Measurements from ENCODE around the gene CRACR2A.

The CRACR2A gene

GRCh38 chr12:3752741-3753486 lies at the start of gene CRACR2A:
TSS of gene CRACR2A (minus strand) at chr12:3753109. CDS start at chr12:3696999, 56,110 bp downstream.
- peak within 1 kb of the TSS; percentile 16 to 95 (median 85) for H3K27ac ChIP-seq

DNA sequence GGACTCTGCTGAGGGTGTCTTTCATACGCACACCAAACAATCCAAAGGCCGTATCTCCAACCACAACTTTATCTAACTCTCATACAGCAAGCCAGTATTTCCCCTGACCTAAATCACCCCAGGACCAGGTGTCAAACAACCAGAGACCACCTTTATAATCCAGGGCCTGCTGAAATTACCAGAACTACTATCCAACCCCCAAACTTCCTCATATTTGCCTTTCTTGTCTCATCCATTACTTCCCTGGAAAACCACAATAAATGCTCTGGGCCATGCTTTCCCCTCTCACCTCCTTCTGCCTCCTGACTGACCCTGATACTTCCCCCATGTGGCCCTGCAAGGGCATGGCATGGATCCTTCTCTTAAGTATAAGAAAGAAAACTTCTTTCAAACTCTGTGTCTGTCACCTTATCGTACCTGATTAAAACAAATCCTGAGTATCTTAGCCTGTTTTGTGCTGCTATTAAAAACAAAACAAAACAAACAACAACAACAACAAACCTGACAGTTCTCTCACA lies 44.7 kb upstream of the CRACR2A start:
- H3K4me3 ChIP-seq, result no peak overlapping the region
- no peak overlapping the region for H3K27ac ChIP-seq

More at GRCh38 chr12:3752741-3753486, at the start of gene CRACR2A:
- H3K4me3 ChIP-seq, result peak within 1 kb of the TSS; percentile 43 to 54 (median 47)

GRCh38 chr12:3795492-3796133 lies 42.7 kb upstream of the CRACR2A start:
- no peak overlapping the region for H3K4me3 ChIP-seq
- H3K27ac ChIP-seq, result no peak overlapping the region

- no peak overlapping the region for H3K4me3 ChIP-seq
- no peak overlapping the region for H3K27ac ChIP-seq
Measured at GRCh38 chr12:3795066-3795465, 42.2 kb upstream of the CRACR2A start.

DNA sequence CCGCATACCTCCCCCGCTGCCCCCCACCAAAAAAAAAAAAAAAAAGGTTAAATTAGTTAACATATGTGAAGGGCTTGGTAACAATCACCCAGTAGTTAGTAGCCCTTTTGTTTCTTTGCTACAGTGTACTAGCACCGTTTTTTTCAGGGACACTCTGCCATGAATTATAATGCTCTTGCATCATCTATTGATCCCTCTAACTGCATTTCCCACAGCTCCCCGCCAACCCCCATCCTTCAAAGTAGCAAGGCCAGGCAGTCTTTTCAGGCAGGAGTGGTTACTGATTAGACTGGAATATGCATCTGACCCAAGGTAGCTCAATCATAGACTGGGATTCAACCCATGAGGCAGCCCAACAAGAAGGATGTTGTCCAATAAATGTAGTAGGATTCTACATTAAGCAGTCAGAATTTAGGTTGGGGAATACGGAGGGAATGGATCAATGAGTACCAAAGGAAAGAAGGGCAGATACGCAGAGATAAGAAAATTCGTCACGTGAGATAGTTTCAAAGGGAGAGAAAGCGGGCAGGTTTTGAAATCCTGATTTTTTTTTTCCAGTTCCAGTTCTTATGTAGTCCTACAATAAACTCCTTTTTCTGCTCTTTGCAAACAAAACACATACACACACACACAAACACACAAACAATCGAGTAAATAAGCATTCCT lies 39.8 kb upstream of the CRACR2A start:
- no peak overlapping the region for H3K27ac ChIP-seq
- no peak overlapping the region for H3K4me3 ChIP-seq

GRCh38 chr12:3791256-3791874 lies 38.5 kb upstream of the CRACR2A start:
- H3K27ac ChIP-seq, result no peak overlapping the region
- no peak overlapping the region for H3K4me3 ChIP-seq

DNA sequence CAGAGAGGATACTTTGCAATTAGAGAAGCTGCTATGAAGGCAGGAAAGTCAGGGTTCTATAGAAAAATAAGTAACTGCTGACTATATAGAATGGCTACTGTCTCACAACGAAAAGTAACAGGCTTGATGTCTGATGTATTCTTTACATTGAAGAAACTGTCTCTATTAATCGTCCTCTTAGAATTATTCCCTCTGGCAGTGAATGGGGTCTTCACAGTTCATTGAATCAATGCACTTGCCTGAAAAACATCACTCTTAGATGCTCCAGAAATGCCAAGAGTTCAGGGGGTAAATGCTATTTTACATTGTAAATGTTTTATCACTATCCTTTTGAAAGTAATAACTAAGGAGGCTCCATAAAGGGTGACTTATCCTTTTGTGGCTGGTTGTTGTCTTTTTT lies 37.7 kb upstream of the CRACR2A start:
- Histone ChIP-seq H3K4me3 (no peak overlapping the region), H3K27ac (no peak overlapping the region)

- Histone ChIP-seq H3K4me3 (no peak overlapping the region), H3K27ac (no peak overlapping the region)
Measured at GRCh38 chr12:3789838-3790237, 36.9 kb upstream of the CRACR2A start.

DNA sequence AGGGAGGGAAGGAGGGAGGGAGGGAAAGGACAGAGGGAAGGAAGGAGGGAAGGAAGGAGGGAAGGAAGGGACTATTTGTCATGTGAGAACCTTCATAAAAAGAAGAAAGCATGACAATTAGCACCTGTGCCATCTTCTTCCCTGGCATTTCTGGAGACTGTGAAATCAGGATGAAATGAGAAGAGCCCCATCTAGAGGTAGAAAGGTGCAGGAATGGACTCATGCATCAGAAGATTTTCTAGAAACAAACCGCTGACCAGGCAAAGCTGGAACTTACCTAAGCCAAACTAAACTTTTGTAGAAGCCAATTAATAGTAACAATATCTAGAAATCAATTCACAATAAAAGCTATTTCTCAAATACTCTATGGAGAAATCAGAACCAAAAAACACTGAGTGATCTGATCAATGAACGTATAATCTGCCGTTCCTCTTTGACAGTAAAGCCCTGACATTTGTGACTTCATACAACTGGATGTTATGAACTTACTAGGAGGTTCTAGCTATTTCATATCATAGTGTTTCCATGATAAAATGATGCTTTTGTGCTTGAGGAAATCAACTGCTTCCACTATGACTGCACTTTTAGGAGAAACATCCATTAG lies 24.4 kb upstream of the CRACR2A start:
- no peak overlapping the region for H3K4me3 ChIP-seq
- H3K27ac ChIP-seq, result no peak overlapping the region

DNA sequence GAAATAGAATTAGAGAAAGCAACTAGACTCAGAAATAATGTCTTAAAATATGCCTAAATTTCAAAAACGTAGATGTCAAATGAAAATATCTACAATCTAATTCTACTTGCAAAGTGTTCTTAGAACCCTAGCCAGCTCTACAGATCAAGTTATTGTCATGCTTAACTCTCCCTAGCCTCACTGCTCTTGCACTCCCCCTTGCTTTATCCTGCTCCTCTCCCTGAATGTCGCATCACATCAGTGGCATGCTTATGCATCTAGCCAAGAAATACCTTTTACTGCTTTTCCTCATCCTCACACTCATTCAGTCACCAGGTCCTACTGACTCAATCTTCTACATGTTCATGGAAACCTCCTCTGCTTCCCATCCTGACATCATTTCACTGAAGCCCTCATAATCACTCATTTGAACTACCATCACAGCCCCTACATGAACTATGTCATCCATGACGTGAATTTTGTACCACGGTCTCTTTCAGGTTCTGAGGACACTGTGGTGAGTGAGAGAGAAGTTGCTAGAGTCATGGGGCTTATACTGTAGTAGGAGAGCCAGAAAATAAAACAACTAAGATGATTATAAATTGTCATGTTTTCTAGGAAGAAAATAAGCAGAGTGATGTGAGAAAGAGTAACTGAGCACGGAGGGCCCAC lies 22.6 kb upstream of the CRACR2A start:
- Histone ChIP-seq H3K4me3 (no peak overlapping the region), H3K27ac (no peak overlapping the region)

- no peak overlapping the region for H3K27ac ChIP-seq
Measured at GRCh38 chr12:3772380-3772779, 19.5 kb upstream of the CRACR2A start.

DNA sequence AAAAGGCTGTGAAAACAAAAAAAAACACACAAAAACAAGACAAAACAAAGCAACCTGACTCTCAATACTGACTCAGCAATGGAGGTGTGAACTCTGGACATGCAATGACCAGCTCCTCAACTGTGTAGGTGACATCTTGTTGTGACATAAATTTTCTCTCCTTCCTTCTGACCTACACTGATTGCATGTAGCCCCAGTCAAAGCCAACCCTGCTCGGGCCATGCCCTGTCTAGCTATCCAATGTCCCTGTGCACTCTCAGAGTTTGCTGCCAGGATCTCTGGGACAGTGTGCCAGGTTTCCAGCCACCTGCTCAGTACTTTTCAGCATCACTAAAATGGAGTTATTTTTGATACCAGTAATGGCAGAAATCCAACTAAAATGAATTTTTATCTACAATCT lies 18.9 kb upstream of the CRACR2A start:
- H3K4me3 ChIP-seq, result no peak overlapping the region
- H3K27ac ChIP-seq, result no peak overlapping the region

More at GRCh38 chr12:3772380-3772779, 19.5 kb upstream of the CRACR2A start:
- no peak overlapping the region for H3K4me3 ChIP-seq

GRCh38 chr12:3770891-3771290 lies 18.0 kb upstream of the CRACR2A start:
- no peak overlapping the region for H3K27ac ChIP-seq
- no peak overlapping the region for H3K4me3 ChIP-seq

DNA sequence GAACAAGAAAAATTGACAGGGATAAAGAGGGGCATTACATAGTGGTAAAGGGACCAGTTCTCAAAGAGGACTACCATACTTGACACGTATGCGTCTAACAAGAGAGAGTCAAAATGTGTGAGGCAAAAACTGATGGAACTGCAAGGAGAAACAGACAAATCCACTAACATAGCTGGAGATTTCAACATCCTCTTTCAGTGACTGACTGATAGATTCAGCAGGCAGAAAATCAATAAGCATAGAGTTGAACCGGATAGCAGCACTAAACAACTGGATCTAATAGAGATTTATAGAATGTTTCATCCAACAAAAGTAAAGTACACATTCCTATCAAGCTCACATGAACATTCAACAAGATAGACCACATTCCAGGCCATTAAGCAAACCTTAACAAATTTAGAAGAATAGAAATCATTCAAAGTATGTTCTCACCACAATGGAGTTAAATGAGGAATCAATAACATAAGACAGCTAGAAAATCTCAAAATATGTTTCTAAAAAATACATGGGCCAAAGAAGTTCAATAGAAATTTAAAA lies 16.1 kb upstream of the CRACR2A start:
- H3K27ac ChIP-seq, result no peak overlapping the region
- H3K4me3 ChIP-seq, result no peak overlapping the region

DNA sequence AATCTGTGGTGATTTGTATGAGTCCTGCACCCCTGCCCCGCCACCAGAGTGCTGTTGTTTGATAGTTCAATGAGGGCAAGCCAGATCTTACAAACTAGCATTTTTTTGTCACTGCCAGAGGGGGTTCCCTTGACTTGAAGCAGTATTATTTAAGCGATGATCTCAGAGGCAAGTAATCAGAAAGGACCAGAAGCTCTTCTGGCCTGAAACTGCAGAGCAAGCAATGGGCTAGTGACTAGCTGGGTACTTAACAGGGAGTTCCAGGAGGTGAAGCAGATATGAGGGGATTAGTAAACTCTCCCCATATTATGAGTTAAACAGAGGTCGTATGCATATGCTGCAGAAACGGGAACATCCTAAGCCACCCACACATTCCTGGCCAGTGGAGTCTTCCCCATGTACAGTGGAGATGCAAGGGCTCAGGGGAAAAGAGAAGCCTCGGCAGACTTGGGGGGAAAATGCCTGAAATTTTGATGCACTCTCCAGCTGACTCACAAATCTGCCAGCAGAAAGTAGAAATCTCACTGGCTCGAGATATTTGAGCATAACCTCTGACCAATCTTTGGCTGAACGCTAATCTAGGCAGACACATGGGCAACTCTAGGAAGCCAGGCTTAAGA lies 8.3 kb upstream of the CRACR2A start:
- Histone ChIP-seq H3K27ac (no peak overlapping the region), H3K4me3 (no peak overlapping the region)

GRCh38 chr12:3759878-3760277 lies 7.0 kb upstream of the CRACR2A start:
- Histone ChIP-seq H3K4me3 (no peak overlapping the region), H3K27ac (no peak overlapping the region)

GRCh38 chr12:3757261-3757660 lies 4.4 kb upstream of the CRACR2A start:
- H3K27ac ChIP-seq, result no peak overlapping the region
- H3K4me3 ChIP-seq, result no peak overlapping the region

DNA sequence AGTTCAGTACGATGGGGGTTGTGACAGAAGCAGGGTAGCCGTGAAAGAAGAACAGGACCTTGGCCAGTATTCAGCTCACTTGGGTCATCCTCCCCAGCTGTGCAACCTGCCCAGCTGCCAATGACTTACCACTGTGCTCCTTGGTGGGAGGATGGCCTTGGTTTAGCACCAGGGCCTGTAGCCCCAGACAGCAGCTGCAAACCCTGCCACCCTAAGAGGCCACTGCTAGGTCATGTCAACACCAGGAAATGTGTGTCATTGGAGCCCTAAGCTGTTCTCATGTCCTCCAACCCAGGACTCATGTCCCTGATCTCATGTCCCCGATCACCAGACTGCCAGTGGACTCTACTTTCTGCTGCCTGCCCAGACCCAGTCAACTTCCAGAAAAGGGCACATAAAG lies 3.0 kb upstream of the CRACR2A start:
- H3K4me3 ChIP-seq, result no peak overlapping the region
- H3K27ac ChIP-seq, result no peak overlapping the region

Data from skin epidermis (tissue), 12 donors.